Activated naive CD4-positive, alpha-beta T cell treated with anti-CD3 and anti-CD28 coated beads, Interleukin-2, amount 10 ng/mL, durations not matched to agents 7 days and 5 days (primary cell): Measurements from ENCODE around the gene LSG1.

Experiments used
- CTCF ChIA-PET: fragments of 350-600 bp; sonication (Branson Sonifier 250); formaldehyde crosslinking; loops from one replicate; lab custom pipeline; 2021; ENCODE audit warnings: antibody characterized with exemption; lab: Charles Lee
- DNase-seq: peaks from one replicate; pipeline ENCODE4 v3.0.0-alpha.2; 2020
- H3K27ac Mint-ChIP-seq: one replicate; pipeline ENCODE4 v1.8.0; 2021; ENCODE audit warnings: mild to moderate bottlenecking, moderate library complexity, mixed read lengths
- H3K27me3 Mint-ChIP-seq: one replicate; pipeline ENCODE4 v1.8.0; 2021; ENCODE audit warnings: mild to moderate bottlenecking, mixed read lengths
- H3K36me3 Mint-ChIP-seq: one replicate; pipeline ENCODE4 v1.8.0; 2021; ENCODE audit warnings: mixed read lengths
- H3K4me1 Mint-ChIP-seq: one replicate; pipeline ENCODE4 v1.8.0; 2021; ENCODE audit warnings: mixed read lengths
- H3K4me3 Mint-ChIP-seq: one replicate; pipeline ENCODE4 v1.8.0; 2021; ENCODE audit warnings: mild to moderate bottlenecking, moderate library complexity, mixed read lengths
- H3K9me3 Mint-ChIP-seq: one replicate; pipeline ENCODE4 v1.8.0; 2021; ENCODE audit warnings: mixed read lengths

The LSG1 gene

DNA sequence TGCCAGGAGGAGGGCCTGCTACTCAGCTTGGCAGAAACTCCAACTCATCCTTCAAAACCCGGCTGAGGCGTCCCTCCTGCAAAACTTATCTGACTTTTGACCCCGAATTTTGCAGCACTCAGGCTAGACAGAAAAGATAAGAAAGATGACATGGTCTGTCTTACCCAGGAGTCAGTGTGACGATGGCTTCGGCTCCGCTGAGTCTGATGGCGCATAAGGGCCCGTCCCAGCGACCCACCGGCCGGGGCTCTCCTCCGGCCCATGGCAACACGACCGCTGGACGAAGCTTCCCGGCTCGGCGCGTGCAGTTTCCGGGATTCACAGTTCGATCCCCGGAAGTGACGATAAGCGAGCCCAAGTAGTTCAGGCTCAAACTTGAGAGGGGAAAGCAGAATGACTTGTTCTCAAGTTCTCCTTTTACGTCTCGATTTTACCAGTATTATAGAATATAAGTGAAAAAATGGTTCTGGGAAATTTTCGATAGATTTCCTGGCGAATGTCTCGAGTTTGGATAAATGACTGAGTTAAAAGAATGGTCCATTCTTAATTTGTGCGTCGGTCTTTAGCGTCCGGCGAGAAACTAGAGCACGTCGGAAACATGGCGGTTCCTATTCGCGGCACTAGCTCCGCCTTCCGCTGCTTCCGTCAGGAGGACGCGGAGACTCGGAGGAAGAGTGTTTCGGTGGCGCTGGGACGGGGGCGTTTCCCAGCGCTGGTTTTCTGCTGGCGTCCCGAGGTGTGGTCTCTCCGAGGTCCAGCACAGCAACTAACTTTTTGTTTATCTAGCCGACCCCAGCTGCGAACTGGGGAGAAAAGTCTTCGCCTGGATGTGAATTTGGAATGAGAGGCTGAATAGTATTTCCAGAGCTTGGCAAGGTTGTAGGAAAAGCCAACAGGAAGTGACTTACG lies at the start of gene LSG1:
Gene LSG1, minus strand, starts transcription at position 292 of the 909 bp plus-strand sequence. Its CDS starts 29 bp downstream, at position 263.
- peak within 1 kb of the TSS; percentile 98 for H3K4me3 Mint-ChIP-seq
- CTCF ChIA-PET = interaction anchor here (0.7 to 5.9 kb wide), 16 partner anchors 11 to 589 kb away, joined by 3 to 58 read pairs (median 4); partner anchors contain the start of gene TMEM44
- no peaks in the 10 kb centered on the region for H3K9me3 Mint-ChIP-seq
- H3K36me3 Mint-ChIP-seq = peaks cover 16% of the 10 kb centered on the region
- peaks cover 35% of the 10 kb centered on the region for H3K4me1 Mint-ChIP-seq
- peak; percentile 92 for DNase-seq
- peaks cover 27% of the 10 kb centered on the region for H3K27me3 Mint-ChIP-seq
- peak within 1 kb of the TSS; percentile 97 for H3K27ac Mint-ChIP-seq

DNA sequence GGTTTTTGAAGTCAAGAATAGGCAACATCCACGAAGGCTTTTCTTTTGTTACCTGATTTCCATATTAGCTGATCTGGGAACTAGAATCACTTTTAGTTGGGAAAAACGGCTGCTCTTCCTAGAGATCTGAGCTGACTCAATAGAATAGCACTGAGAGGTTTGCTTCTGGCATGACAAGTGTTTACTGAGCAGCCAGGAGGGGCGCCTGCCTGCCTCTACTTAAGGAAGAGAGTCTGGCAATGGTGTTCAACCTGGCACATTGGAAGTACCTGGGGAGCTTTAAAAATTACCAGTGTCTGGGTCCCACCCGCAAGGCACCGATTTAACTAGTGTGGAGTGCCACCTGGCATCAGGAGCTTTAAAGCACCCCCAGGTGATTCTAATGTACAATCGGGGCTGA lies 48.1 kb upstream of the LSG1 start:
- no peaks in the 10 kb centered on the region for H3K36me3 Mint-ChIP-seq
- no peaks in the 10 kb centered on the region for H3K4me1 Mint-ChIP-seq
- H3K27ac Mint-ChIP-seq = no peak overlapping the region
- H3K4me3 Mint-ChIP-seq = no peak overlapping the region
- no peak for DNase-seq
- CTCF ChIA-PET = no interaction called here
- peaks cover 26% of the 10 kb centered on the region for H3K27me3 Mint-ChIP-seq
- H3K9me3 Mint-ChIP-seq = no peaks in the 10 kb centered on the region

DNA sequence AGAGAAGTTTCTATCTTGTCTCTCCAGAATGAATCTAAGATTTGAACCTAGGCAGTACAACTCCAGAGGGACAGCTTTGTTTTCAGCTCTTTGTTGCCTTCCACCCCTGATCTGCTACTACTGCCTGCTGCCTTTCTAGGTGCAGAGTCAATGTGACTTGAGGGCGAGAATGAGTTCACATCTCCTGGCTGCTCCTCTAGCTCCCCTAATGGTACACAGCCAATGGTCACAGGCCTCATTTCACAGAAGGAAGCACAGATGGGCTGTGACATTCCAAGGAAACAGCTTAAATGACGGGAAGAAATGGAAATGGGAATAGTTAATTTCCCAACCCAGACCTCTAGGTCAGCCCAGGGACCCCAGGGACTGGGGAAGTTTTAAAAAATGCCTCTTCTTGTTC lies 46.1 kb upstream of the LSG1 start:
- CTCF ChIA-PET = no interaction called here
- Mint-ChIP-seq H3K4me1 (no peaks in the 10 kb centered on the region), H3K36me3 (no peaks in the 10 kb centered on the region), H3K27ac (no peak overlapping the region), H3K4me3 (no peak overlapping the region), H3K9me3 (no peaks in the 10 kb centered on the region), H3K27me3 (peaks cover 22% of the 10 kb centered on the region)
- DNase-seq = no peak

DNA sequence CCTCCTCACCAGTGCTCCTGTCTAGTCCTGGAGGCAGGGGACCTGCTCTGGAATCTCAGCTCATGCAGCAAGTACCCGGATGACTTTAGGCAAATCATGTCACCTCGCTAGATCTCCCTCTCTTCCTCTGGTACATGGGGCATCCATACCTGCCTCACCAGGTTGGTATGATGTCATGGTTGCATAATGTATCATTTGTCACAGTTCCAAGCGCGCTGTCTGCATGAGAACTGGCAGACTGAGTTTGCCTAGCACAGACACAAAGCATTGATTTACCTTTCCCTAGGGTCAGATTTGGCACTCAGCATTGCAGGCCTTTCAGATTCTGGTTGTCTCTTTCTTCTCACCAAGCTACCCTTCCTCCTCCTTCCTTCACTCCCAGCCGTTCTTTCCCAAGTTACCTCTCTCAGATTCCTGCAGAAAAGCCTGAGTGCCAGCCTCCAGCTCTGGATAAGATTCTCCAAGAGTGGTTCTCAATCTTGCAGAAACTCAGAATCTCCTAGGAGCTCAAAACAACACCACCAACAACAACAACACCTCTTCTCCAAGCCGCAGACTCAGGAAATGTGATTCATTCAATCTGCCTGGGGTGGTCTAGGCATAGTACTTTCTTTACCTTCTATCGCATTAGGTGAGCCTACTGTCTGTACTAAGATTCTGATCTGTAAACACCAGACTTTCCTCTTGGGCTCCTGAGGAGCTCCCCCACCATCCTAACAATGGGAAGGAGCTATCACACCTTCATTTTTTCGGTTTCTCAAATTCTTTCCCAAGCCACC lies 43.2 kb upstream of the LSG1 start:
- Mint-ChIP-seq H3K9me3 (no peaks in the 10 kb centered on the region), H3K27ac (no peak overlapping the region), H3K4me3 (no peak overlapping the region), H3K36me3 (no peaks in the 10 kb centered on the region), H3K27me3 (peaks cover 26% of the 10 kb centered on the region), H3K4me1 (no peaks in the 10 kb centered on the region)
- no peak for DNase-seq
- CTCF ChIA-PET = interaction anchor here (1.3 kb wide), 1 partner anchor 9 kb away, joined by 3 read pairs; no protein-coding TSS in a partner anchor

DNA sequence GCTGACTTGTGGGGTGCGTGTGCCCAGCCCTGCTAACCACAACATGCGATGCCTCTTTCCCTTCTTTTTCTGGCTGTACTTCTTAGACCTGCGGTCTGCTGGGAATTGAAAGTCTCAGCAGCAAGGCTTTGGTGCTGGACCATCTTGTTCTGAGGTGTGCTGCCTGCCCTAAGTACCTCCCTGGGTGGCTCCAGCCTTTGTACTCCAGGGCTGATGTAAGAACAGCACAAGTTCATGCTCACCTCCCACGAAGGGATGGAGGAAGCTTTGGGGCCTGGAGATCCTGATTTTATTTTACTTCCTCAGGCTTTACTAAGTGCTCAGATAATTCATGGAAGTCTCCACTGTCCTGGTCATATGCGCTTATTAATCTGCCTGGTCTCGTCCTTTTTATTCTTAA lies 42.6 kb upstream of the LSG1 start:
- Mint-ChIP-seq H3K27ac (no peak overlapping the region), H3K9me3 (no peaks in the 10 kb centered on the region), H3K4me1 (no peaks in the 10 kb centered on the region), H3K27me3 (peaks cover 22% of the 10 kb centered on the region), H3K4me3 (no peak overlapping the region), H3K36me3 (no peaks in the 10 kb centered on the region)
- DNase-seq = no peak
- CTCF ChIA-PET = interaction anchor here (1.3 kb wide), 1 partner anchor 9 kb away, joined by 3 read pairs; no protein-coding TSS in a partner anchor

DNA sequence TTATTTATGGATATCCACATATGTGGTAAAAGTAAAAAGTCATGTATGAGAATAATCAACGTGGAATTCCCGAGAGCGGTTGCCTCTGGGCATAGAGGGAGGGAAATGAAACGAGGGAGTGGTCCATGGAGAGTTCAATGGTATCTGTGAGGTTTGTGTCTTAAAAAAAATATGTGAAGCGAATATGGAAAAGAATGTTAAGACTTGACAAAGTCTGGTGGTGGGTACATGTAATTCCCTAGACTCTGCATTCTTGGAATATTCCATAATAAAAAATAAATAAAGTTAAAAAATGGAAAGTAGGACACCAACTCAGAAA lies 42.1 kb upstream of the LSG1 start:
- Mint-ChIP-seq H3K9me3 (no peaks in the 10 kb centered on the region), H3K27ac (no peak overlapping the region), H3K4me3 (no peak overlapping the region), H3K36me3 (no peaks in the 10 kb centered on the region), H3K4me1 (no peaks in the 10 kb centered on the region), H3K27me3 (peaks cover 21% of the 10 kb centered on the region)
- DNase-seq = no peak
- CTCF ChIA-PET = no interaction called here

DNA sequence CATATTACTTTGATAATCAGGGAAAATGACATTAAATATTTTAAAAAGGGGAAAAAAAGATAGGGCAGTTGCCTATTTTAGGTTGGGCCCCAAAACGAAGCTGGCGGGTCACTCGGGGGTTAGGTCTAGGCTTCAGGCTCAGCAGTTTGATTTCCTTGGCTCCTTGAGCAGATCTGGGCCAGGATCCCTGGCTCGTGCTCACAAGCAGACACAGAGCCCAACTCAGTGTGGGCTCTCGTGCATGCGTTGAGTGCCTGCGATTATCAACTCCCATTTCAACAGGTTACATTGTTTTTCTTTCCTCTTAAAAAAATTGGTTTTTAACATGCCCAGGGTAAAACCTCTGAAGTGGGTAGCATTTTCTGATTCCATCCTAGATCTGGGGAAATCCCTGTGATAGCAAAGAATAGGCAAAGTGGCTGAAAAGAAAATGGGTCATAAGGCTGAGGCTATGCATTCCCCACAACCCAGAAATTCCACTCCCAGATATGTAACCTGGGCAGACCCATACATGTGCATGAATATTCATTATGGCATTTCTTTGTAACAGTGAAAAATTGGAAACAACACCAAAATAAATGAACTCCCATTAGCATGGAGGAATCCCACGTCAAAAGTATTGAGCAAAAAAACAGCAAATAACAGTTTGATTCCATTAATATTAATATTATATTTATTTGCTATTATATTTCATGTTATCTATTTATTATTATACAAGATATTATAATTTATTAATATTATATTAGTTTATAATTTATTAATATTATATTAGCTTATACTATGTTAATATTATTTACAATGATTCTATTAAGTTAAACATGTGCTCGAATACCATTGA lies 41.5 kb upstream of the LSG1 start:
- CTCF ChIA-PET = no interaction called here
- Mint-ChIP-seq H3K4me3 (no peak overlapping the region), H3K27ac (no peak overlapping the region), H3K36me3 (no peaks in the 10 kb centered on the region), H3K9me3 (no peaks in the 10 kb centered on the region), H3K27me3 (peaks cover 21% of the 10 kb centered on the region), H3K4me1 (no peaks in the 10 kb centered on the region)
- no peak for DNase-seq

DNA sequence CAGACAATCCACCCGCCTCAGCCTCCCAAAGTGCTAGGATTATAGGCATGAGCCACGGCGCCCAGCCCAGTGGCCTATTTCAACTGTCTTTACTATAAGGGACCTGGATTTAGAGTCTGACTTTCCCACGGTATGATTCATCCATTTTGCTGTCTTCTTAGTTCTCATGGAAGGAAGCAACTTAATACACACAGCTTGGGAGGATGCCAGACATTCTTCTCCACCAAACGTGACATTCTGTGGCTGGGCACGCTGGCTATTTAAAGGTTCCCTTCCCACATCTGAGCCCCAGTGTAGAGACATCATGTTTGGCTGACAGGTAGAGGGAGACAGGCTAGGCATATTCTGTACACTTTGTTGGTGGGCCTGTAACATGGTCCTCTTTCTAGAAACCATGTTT lies 39.9 kb upstream of the LSG1 start:
- no peak overlapping the region for H3K27ac Mint-ChIP-seq
- no peak overlapping the region for H3K4me3 Mint-ChIP-seq
- peaks cover 18% of the 10 kb centered on the region for H3K27me3 Mint-ChIP-seq
- H3K36me3 Mint-ChIP-seq = no peaks in the 10 kb centered on the region
- peaks cover 4% of the 10 kb centered on the region for H3K9me3 Mint-ChIP-seq
- H3K4me1 Mint-ChIP-seq = no peaks in the 10 kb centered on the region
- CTCF ChIA-PET = no interaction called here
- DNase-seq = no peak

DNA sequence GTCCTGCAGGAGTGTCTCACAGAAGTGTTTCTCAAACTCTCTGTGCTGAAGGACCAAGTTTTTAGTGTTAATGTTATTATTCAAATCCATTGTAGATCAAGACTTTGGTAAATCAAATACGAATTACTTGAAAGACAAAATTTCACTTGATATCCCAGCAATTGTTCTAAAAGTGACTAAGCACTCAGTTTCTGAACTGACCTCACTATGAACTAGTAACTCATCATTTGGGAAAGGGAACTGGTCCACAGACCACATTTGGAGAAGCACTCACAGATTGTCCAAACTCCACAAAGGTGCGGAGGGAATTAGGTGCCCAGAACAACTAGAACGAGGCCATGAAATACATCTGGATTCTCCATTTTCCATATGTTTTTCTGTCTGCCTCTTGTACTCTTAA lies 39.3 kb upstream of the LSG1 start:
- H3K27me3 Mint-ChIP-seq = peaks cover 16% of the 10 kb centered on the region
- H3K4me3 Mint-ChIP-seq = no peak overlapping the region
- H3K4me1 Mint-ChIP-seq = no peaks in the 10 kb centered on the region
- no peak for DNase-seq
- H3K27ac Mint-ChIP-seq = no peak overlapping the region
- CTCF ChIA-PET = no interaction called here
- peaks cover 4% of the 10 kb centered on the region for H3K9me3 Mint-ChIP-seq
- H3K36me3 Mint-ChIP-seq = no peaks in the 10 kb centered on the region

DNA sequence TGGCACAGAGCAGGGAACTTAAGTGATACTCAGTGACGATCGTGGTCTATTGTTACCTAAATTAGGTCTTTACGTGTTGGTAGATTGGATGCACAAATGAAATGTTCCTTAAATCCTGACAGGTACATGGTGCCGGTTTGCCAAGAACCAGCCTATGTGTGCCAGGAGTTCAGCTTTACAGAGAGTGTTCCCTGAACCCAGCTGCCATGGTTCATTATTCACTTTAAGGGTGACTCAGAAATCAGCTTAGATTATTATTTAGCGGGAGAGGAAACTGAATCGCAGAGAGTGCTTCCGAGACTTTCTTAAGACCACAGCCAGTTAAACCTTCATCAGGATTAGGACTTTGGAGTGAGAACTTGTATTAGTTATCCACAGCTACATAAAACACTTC lies 35.2 kb upstream of the LSG1 start:
- Mint-ChIP-seq H3K9me3 (peaks cover 4% of the 10 kb centered on the region), H3K4me1 (no peaks in the 10 kb centered on the region), H3K4me3 (no peak overlapping the region), H3K27ac (no peak overlapping the region), H3K36me3 (no peaks in the 10 kb centered on the region), H3K27me3 (peaks cover 16% of the 10 kb centered on the region)
- no peak for DNase-seq
- CTCF ChIA-PET = no interaction called here

DNA sequence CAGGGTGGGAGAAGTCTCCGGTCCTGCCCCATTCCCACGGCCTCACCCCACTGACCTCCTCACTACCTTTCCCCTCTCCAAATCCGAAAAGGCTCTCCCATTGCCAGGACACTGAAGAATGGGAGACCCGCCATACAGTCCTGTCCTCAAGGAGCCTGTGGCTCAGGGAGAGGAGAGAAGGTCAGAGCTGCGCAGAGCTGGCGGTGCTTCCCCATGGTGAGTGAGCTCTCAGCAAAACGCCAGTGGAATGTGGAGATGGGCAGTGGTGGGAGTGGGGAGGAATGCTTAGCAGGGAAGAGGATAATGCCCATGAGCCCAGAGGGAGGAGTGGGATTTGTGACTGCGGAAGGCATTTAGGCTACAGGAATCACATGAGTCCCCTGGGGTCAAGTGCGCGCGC lies 33.8 kb upstream of the LSG1 start:
- Mint-ChIP-seq H3K27me3 (peaks cover 15% of the 10 kb centered on the region), H3K27ac (no peak overlapping the region), H3K36me3 (no peaks in the 10 kb centered on the region), H3K4me3 (no peak overlapping the region), H3K4me1 (no peaks in the 10 kb centered on the region), H3K9me3 (peaks cover 4% of the 10 kb centered on the region)
- no peak for DNase-seq
- CTCF ChIA-PET = interaction anchor here (1.4 kb wide), 1 partner anchor 10 kb away, joined by 3 read pairs; no protein-coding TSS in a partner anchor

DNA sequence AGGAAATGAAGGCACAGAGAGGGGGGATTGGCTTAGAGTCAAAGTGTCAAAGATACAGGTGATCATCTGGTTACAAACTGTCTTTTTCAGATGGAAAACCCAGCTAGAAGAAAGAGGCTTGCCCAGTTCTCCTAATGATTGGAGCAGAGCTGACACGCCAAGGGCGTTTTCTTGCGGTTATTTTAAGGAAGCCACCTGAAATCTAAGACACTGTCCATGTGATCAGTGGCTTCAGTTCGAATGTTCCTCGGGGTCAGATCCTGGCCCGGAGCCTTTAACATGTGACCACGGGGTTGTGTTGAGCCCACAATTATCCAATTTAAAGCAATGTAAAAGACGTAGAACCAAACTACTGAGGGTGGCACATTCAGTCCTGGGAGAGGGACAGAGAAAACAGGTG lies 33.2 kb upstream of the LSG1 start:
- DNase-seq = no peak
- Mint-ChIP-seq H3K4me3 (no peak overlapping the region), H3K4me1 (no peaks in the 10 kb centered on the region), H3K36me3 (no peaks in the 10 kb centered on the region), H3K27ac (no peak overlapping the region), H3K9me3 (peaks cover 4% of the 10 kb centered on the region), H3K27me3 (peaks cover 12% of the 10 kb centered on the region)
- CTCF ChIA-PET = interaction anchor here (1.4 kb wide), 1 partner anchor 10 kb away, joined by 3 read pairs; no protein-coding TSS in a partner anchor

DNA sequence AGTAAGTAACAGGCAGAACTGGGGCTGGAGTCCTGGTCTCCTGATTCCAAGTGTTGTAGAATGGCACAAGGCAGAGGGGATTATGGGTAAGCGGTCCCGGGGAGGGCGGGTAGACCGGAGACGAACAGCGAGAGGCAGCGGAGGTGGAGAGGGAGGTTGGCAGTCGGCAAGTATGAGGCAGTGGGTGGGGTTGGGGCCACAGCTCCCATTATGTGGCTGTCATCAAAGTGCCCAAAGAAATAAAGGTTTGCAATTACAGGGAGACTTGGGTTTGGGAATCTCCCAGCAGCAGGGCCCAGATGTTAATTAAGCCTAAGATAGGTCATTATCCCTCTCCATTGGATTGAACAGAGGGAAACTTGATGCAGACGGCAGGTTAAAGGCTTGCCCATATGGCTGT lies 30.6 kb upstream of the LSG1 start:
- H3K27me3 Mint-ChIP-seq = peaks cover 25% of the 10 kb centered on the region
- no peaks in the 10 kb centered on the region for H3K4me1 Mint-ChIP-seq
- no peak overlapping the region for H3K27ac Mint-ChIP-seq
- CTCF ChIA-PET = no interaction called here
- H3K36me3 Mint-ChIP-seq = no peaks in the 10 kb centered on the region
- no peak for DNase-seq
- H3K9me3 Mint-ChIP-seq = no peaks in the 10 kb centered on the region
- no peak overlapping the region for H3K4me3 Mint-ChIP-seq

DNA sequence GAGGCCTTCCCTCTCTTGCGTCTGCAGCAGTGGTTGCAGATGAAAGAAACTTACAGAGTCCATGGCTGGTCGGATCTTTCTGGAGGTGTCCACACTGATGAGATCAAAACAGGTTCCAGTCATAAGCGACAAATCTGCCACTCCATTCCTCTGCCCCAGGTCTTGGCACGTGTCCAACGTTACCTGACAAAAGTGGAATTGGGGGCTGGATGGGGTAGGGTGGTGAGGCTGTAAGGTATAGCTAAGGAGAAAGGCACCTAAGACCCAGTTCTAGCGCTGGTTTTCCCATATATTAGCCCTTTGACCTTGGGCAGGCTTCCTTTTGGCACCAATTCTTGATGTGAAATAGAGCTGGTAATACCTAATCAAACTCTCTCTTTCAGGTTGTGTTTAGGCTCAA lies 24.7 kb upstream of the LSG1 start:
- no peak for DNase-seq
- Mint-ChIP-seq H3K27me3 (peaks cover 51% of the 10 kb centered on the region), H3K4me1 (no peaks in the 10 kb centered on the region), H3K4me3 (no peak overlapping the region), H3K36me3 (no peaks in the 10 kb centered on the region), H3K9me3 (no peaks in the 10 kb centered on the region), H3K27ac (no peak overlapping the region)
- CTCF ChIA-PET = no interaction called here
